ENCODE measurements around the gene CNFN. TPM values are rescaled to one million over a fixed set of nuclear protein-coding genes. Genes with fewer than 3 reads are reported as not detected.
A peak's percentile ranks its signal among the peaks of the same experiment; 100 is the strongest.

Gene CNFN
- polyA plus RNA-seq, 2 of the 4 experiments (the other 2 are of a cell fraction): 5.1 to 33.2 TPM

DNA sequence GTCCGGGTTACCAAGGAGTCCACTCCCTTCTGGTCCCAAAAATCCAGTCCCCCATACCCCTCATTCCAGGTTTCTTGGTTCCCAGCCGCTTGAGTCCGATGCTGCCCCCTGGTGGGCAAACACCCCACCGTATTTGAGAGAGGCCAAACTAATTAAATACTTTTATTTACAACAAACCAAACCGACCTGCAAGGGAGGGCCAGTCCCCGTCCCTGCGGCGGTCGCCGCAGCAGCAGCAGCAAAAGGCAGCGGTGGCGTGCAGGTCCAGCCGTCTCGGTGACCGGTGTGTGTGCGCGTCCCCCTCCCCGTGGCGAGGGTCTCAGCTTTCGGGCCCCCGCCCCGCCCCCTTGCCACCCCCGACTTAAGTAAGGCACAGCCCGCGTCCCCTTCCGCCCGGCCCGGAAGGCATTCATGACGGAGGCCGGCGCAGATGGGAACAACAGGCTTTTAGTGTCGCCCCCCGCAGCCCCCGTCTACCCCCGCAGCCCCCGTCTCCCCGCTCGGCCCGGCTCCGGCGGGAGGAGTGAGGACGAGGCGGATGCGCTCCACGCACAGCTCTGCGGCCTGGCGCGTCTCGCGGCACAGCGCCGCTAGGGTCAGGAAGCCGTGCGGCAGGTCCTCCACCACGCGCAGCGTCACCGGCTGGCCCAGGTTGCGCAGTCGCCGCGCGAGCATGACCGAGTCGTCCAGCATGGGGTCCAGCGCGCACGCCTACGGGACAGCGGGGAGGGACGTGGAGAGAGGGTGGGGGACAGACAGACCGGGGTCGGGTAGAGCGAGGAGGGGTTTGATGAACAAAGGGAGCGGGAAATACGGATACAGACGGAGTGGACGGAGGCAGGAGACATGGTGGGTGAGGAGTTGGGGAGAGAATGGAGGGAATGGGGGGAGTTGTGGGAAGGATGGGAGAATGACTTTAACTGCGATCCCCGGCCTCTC lies 11.5 kb upstream of the CNFN start (continued):
- TF ChIP-seq, protein P1, sequence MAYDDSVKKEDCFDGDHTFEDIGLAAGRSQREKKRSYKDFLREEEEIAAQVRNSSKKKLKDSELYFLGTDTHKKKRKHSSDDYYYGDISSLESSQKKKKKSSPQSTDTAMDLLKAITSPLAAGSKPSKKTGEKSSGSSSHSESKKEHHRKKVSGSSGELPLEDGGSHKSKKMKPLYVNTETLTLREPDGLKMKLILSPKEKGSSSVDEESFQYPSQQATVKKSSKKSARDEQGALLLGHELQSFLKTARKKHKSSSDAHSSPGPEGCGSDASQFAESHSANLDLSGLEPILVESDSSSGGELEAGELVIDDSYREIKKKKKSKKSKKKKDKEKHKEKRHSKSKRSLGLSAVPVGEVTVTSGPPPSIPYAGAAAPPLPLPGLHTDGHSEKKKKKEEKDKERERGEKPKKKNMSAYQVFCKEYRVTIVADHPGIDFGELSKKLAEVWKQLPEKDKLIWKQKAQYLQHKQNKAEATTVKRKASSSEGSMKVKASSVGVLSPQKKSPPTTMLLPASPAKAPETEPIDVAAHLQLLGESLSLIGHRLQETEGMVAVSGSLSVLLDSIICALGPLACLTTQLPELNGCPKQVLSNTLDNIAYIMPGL (CRISPR knock-in tag; IDR thresholded peaks at IDR 0.05; ENCODE audit: borderline replicate concordance): peak; percentile 24; the same call in 1 of the 2 replicates
- TF ChIP-seq BCL3 (IDR thresholded peaks at IDR 0.05): peak; percentile 42; the same call in 1 of the 3 replicates
- no peak for TF ChIP-seq GATA3 (IDR thresholded peaks at IDR 0.05; ENCODE audit: borderline replicate concordance)
- no peak for TF ChIP-seq MAFK (IDR thresholded peaks at IDR 0.05; ENCODE audit: partially characterized antibody)
- no peak for TF ChIP-seq NPAS2 (CRISPR knock-in tag; IDR thresholded peaks at IDR 0.05; ENCODE audit: borderline replicate concordance)
- no peak for TF ChIP-seq MAZ (IDR thresholded peaks at IDR 0.05; ENCODE audit: borderline replicate concordance, low read depth, low read length)
- TF ChIP-seq KDM1A (IDR thresholded peaks at IDR 0.05; ENCODE audit: low read depth): no peak
- no peak for TF ChIP-seq KDM5A (IDR thresholded peaks at IDR 0.05)
- peak; percentile 99 for TF ChIP-seq CTCF (IDR thresholded peaks at IDR 0.05)
- TF ChIP-seq REST (IDR thresholded peaks at IDR 0.05): no peak
- TF ChIP-seq, protein P2, sequence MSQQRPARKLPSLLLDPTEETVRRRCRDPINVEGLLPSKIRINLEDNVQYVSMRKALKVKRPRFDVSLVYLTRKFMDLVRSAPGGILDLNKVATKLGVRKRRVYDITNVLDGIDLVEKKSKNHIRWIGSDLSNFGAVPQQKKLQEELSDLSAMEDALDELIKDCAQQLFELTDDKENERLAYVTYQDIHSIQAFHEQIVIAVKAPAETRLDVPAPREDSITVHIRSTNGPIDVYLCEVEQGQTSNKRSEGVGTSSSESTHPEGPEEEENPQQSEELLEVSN (IDR thresholded peaks at IDR 0.05; ENCODE audit: borderline replicate concordance, low read depth): peak; percentile 61; the same call in 1 of the 2 replicates

- FAIRE-seq (peak; percentile 81), ATAC-seq (no peak)
- no peak overlapping the region for H3K4me3 ChIP-seq
These were observed 10.3 kb upstream of the CNFN start for GRCh38 chr19:42400404-42400803.

More at GRCh38 chr19:42400404-42400803, 10.3 kb upstream of the CNFN start:
- Histone ChIP-seq H3K9me3 (no peaks in the 10 kb centered on the region), H3K27ac (no peak overlapping the region), H3K4me1 (peaks cover 26% of the 10 kb centered on the region), H3K4me2 (no peak overlapping the region)
- CTCF ChIA-PET: interaction anchor here (0.6 to 17.1 kb wide), 51 partner anchors 8 to 1065 kb away, joined by 3 to 302 read pairs (median 5); partner anchors contain the start of genes CNFN, LIPE and POU2F2
- POLR2A ChIA-PET: interaction anchor here (1.2 kb wide), 1 partner anchor 157 kb away, joined by 3 read pairs; no protein-coding TSS in a partner anchor
- 76% methylated on average over 1 of the region's 1 CpG for WGBS (ENCODE audit: missing lambda C conversion rate)
- TF ChIP-seq KDM5A (IDR thresholded peaks at IDR 0.05) (no peak), RAD21 (conservative IDR thresholded peaks at IDR 0.05 in 1 of 2, IDR thresholded peaks at IDR 0.05 in 1 of 2) (no peak), SREBF2 (IDR thresholded peaks at IDR 0.05) (no peak), EP300 (IDR thresholded peaks at IDR 0.05) (no peak), ZFP36 (IDR thresholded peaks at IDR 0.05; ENCODE audit: borderline replicate concordance, partially characterized antibody) (peak; percentile 68), POLR2AphosphoS2 (conservative IDR thresholded peaks at IDR 0.05; ENCODE audit: low read length) (no peak)
- TF ChIP-seq, protein P3, sequence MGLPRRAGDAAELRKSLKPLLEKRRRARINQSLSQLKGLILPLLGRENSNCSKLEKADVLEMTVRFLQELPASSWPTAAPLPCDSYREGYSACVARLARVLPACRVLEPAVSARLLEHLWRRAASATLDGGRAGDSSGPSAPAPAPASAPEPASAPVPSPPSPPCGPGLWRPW (IDR thresholded peaks at IDR 0.05): no peak
- TF ChIP-seq, protein P2 (IDR thresholded peaks at IDR 0.05; ENCODE audit: borderline replicate concordance, low read depth): no peak
- no peak for DNase-seq (ENCODE audit: low read depth in 1 of 2, low spot score in 1 of 2)
